Fibroblast of skin of abdomen (primary cell): ENCODE measurements around the gene SLC34A2.
A peak's percentile ranks its signal among the peaks of the same experiment; 100 is the strongest.

Experiments used
- DNase-seq: peaks from one replicate; pipeline ENCODE4 v3.0.0-alpha.2; 2013

Gene SLC34A2

GRCh38 chr4:25662306-25662705 is 6.7 kb downstream of the SLC34A2 start:
- DNase-seq, result no peak

- no peak for DNase-seq
These were observed 8.1 kb downstream of the SLC34A2 start for GRCh38 chr4:25663781-25664180.

GRCh38 chr4:25666031-25666630 is 10.5 kb downstream of the SLC34A2 start:
- DNase-seq, result no peak

GRCh38 chr4:25667931-25668557 is 12.4 kb downstream of the SLC34A2 start:
- DNase-seq, result no peak

- DNase-seq, result no peak
These were observed 15.3 kb downstream of the SLC34A2 start for GRCh38 chr4:25670991-25671390.

GRCh38 chr4:25672756-25673155 is 17.1 kb downstream of the SLC34A2 start:
- no peak for DNase-seq

GRCh38 chr4:25674386-25674785 is 18.7 kb downstream of the SLC34A2 start:
- no peak for DNase-seq

- DNase-seq, result no peak
These were observed 20.6 kb downstream of the SLC34A2 start for GRCh38 chr4:25676221-25676620.

- no peak for DNase-seq
These were observed 21.5 kb downstream of the SLC34A2 start for GRCh38 chr4:25677157-25677556.

GRCh38 chr4:25677943-25678342 is 22.3 kb downstream of the SLC34A2 start:
- no peak for DNase-seq

GRCh38 chr4:25687773-25688172 is 32.1 kb downstream of the SLC34A2 start:
- no peak for DNase-seq

- DNase-seq, result no peak
These were observed 38.8 kb downstream of the SLC34A2 start for GRCh38 chr4:25694466-25694865.

GRCh38 chr4:25696409-25696808 is 40.8 kb downstream of the SLC34A2 start:
- no peak for DNase-seq

- DNase-seq, result no peak
These were observed 41.9 kb downstream of the SLC34A2 start for GRCh38 chr4:25697516-25697915.

- no peak for DNase-seq
These were observed 45.0 kb downstream of the SLC34A2 start for GRCh38 chr4:25700661-25701060.

GRCh38 chr4:25702848-25703247 is 47.2 kb downstream of the SLC34A2 start:
- peak; percentile 71 for DNase-seq

- no peak for DNase-seq
These were observed 48.2 kb downstream of the SLC34A2 start for GRCh38 chr4:25703731-25704388.

- no peak for DNase-seq
These were observed 48.9 kb downstream of the SLC34A2 start for GRCh38 chr4:25704516-25704915.

- no peak for DNase-seq
These were observed 55.0 kb downstream of the SLC34A2 start for GRCh38 chr4:25710637-25711036.

- no peak for DNase-seq
These were observed 57.0 kb downstream of the SLC34A2 start for GRCh38 chr4:25712611-25713010.

- no peak for DNase-seq
These were observed 58.2 kb downstream of the SLC34A2 start for GRCh38 chr4:25713812-25714211.

- DNase-seq, result no peak
These were observed 67.3 kb downstream of the SLC34A2 start for GRCh38 chr4:25722964-25723363.

GRCh38 chr4:25723409-25723808 is 67.8 kb downstream of the SLC34A2 start:
- no peak for DNase-seq

- no peak for DNase-seq
These were observed 70.2 kb downstream of the SLC34A2 start for GRCh38 chr4:25725870-25726269.
